Caki2 (cell line): Measurements from ENCODE around the gene ATXN7. TPM values are rescaled to one million over a fixed set of nuclear protein-coding genes. Genes with fewer than 3 reads are reported as not detected.
A peak's percentile ranks its signal among the peaks of the same experiment; 100 is the strongest.

Experiments
- DNase-seq: peaks from one replicate; pipeline ENCODE4 v3.0.0-alpha.2; 2015; ENCODE audit warnings: low read depth
- in situ Hi-C: cut with HindIII; loops from 2 replicates; pipeline ENCODE4 v1.10.0; 2016; ENCODE audit warnings: low sequenced_read_pairs, low pct_unique_long_range_greater_than_20kb, mixed read lengths
- total RNA-seq: library from RNA; depleted of rRNA; stranded (reverse); fragments of >200 nt; shearing (Covaris generic); gene quantifications from 2 replicates; pipeline ENCODE4 v1.2.3, GENCODE V29; 2014; ENCODE audit warnings: low replicate concordance

ATXN7 gene
- total RNA-seq, 1 experiment from 2014 or later, result 2.3 TPM

GRCh38 chr3:63920001-63920400 is 56.3 kb downstream of the ATXN7 start:
- in situ Hi-C loops, result no loop called here
- no peak for DNase-seq

- in situ Hi-C loops, result no loop called here
- peak; percentile 34 for DNase-seq
These were observed 58.2 kb downstream of the ATXN7 start for GRCh38 chr3:63921741-63922482.

GRCh38 chr3:63922491-63923199 is 59.0 kb downstream of the ATXN7 start:
- in situ Hi-C loops, result no loop called here
- DNase-seq, result no peak

- in situ Hi-C loops, result no loop called here
- no peak for DNase-seq
These were observed 62.6 kb downstream of the ATXN7 start for GRCh38 chr3:63926309-63926708.

GRCh38 chr3:63927422-63928280 is 64.0 kb downstream of the ATXN7 start:
- DNase-seq, result no peak
- in situ Hi-C loops, result no loop called here

- DNase-seq, result no peak
These were observed 67.6 kb downstream of the ATXN7 start for GRCh38 chr3:63931290-63931689.

GRCh38 chr3:63932509-63933212 is 69.0 kb downstream of the ATXN7 start:
- in situ Hi-C loops, result no loop called here
- no peak for DNase-seq

More at GRCh38 chr3:63931290-63931689, 67.6 kb downstream of the ATXN7 start:
- in situ Hi-C loops, result no loop called here

- in situ Hi-C loops, result no loop called here
- DNase-seq, result no peak
These were observed 69.8 kb downstream of the ATXN7 start for GRCh38 chr3:63933459-63933858.

- DNase-seq, result no peak
- in situ Hi-C loops, result no loop called here
These were observed 70.6 kb downstream of the ATXN7 start for GRCh38 chr3:63934041-63934866.

GRCh38 chr3:63936925-63937324 is 73.3 kb downstream of the ATXN7 start:
- in situ Hi-C loops, result no loop called here

GRCh38 chr3:63937661-63938651 is 74.3 kb downstream of the ATXN7 start:
- DNase-seq, result no peak

More at GRCh38 chr3:63936925-63937324, 73.3 kb downstream of the ATXN7 start:
- DNase-seq, result no peak

GRCh38 chr3:63940389-63940757 is 76.7 kb downstream of the ATXN7 start:
- in situ Hi-C loops, result no loop called here
- DNase-seq, result no peak

More at GRCh38 chr3:63937661-63938651, 74.3 kb downstream of the ATXN7 start:
- in situ Hi-C loops, result no loop called here

- no peak for DNase-seq
- in situ Hi-C loops, result no loop called here
These were observed 78.9 kb downstream of the ATXN7 start for GRCh38 chr3:63942528-63942927.

GRCh38 chr3:63943678-63944077 is 80.0 kb downstream of the ATXN7 start:
- DNase-seq, result no peak
- in situ Hi-C loops, result no loop called here

- in situ Hi-C loops, result no loop called here
- DNase-seq, result no peak
These were observed 82.0 kb downstream of the ATXN7 start for GRCh38 chr3:63945558-63946096.

- in situ Hi-C loops, result no loop called here
- DNase-seq, result no peak
These were observed 83.1 kb downstream of the ATXN7 start for GRCh38 chr3:63946753-63947152.
